ENCODE results near the gene SF3B6. TPM values are rescaled to one million over a fixed set of nuclear protein-coding genes. Genes with fewer than 3 reads are reported as not detected.

The SF3B6 gene
- total and polyA plus RNA-seq, 9 of the 15 experiments (the other 6 are each of a cell fraction or from before 2014, with no cell fraction given): 146 to 591 (median 295) TPM

GRCh38 chr2:24075915-24076848 is at the start of gene SF3B6 (continued):
- TF ChIP-seq MGA (IDR thresholded peaks at IDR 0.05): no peak
- TF ChIP-seq TARDBP (IDR thresholded peaks at IDR 0.05): peak; percentile 65
- no peak for TF ChIP-seq ZNF436 (CRISPR knock-in tag; IDR thresholded peaks at IDR 0.05)
- no peak for TF ChIP-seq ZNF561 (CRISPR knock-in tag; conservative IDR thresholded peaks at IDR 0.05)
- no peak for TF ChIP-seq FOXA1 (IDR thresholded peaks at IDR 0.05; ENCODE audit: borderline replicate concordance)
- no peak for TF ChIP-seq ZNF165 (CRISPR knock-in tag; IDR thresholded peaks at IDR 0.05; ENCODE audit: borderline replicate concordance)
- no peak for TF ChIP-seq NFE2L1 (tag; IDR thresholded peaks at IDR 0.05; ENCODE audit: borderline replicate concordance, low read depth)
- TF ChIP-seq RNF2 (IDR thresholded peaks at IDR 0.05): peak; percentile 80; the same call in 1 of the 2 replicates
- no peak for TF ChIP-seq BCL6 (CRISPR knock-in tag; IDR thresholded peaks at IDR 0.05)
- TF ChIP-seq MYBL2 (IDR thresholded peaks at IDR 0.05; ENCODE audit: low read depth): no peak
- TF ChIP-seq MYBL2 (CRISPR knock-in tag; IDR thresholded peaks at IDR 0.05; ENCODE audit: borderline replicate concordance): no peak
- peak; percentile 27 to 66; a peak in 1 of 4 replicates for TF ChIP-seq FOXA3 (CRISPR knock-in tag; conservative IDR thresholded peaks at IDR 0.05 in 1 of 2, IDR thresholded peaks at IDR 0.05 in 1 of 2)
- 0 out of 2 replicates have a peak, but pooled peaks have one; percentile 44 for TF ChIP-seq ETS1 (conservative IDR thresholded peaks at IDR 0.05; ENCODE audit: control insufficient read depth, low read depth, low read length)
- TF ChIP-seq BDP1 (IDR thresholded peaks at IDR 0.05; ENCODE audit: insufficient read depth, insufficient read length): no peak
- peak; percentile 74; the same call in 1 of the 2 replicates for TF ChIP-seq FOXJ2 (tag; IDR thresholded peaks at IDR 0.05)

All from K562 (cell line).